ENCODE measurements around the gene CTDNEP1. TPM values are rescaled to one million over a fixed set of nuclear protein-coding genes. Genes with fewer than 3 reads are reported as not detected.
"Not testable (repeated sequence)": the region's sequence is repeated elsewhere in the genome, so short reads cannot be mapped to it uniquely, and the experiment has no call there.

The CTDNEP1 gene
- total RNA-seq, 1 donor from 2014 or later = 179 TPM

DNA sequence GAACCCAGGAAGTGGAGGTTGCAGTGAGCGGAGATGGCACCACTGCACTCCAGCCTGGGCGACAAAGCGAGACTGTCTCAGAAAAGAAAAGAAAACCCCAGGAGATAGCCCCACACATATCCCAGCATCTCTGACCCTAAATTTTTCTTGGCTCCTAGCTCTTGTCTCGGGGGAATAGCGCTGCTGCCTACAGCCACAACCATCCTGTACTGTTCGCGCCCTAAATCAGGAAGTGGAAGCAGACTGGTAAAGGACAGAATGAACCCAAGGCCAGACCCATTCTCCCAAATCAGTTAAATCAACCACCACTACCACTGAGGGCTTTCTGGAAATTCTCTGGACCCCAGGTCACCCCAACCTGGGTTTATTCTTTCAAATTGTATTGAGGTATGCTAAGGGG is 1.7 kb downstream of the CTDNEP1 start:
- Mint-ChIP-seq H3K27me3 (ENCODE audit: low read depth) (peaks cover 3% of the 10 kb centered on the region), H3K27ac (ENCODE audit: unreplicated experiment) (peak overlapping the region; percentile 75), H3K4me1 (peaks cover 41% of the 10 kb centered on the region), H3K9me3 (no peaks in the 10 kb centered on the region), H3K36me3 (ENCODE audit: low read depth) (peaks cover 19% of the 10 kb centered on the region), H3K4me3 (peak overlapping the region; percentile 99)
- TF ChIP-seq, protein P1, sequence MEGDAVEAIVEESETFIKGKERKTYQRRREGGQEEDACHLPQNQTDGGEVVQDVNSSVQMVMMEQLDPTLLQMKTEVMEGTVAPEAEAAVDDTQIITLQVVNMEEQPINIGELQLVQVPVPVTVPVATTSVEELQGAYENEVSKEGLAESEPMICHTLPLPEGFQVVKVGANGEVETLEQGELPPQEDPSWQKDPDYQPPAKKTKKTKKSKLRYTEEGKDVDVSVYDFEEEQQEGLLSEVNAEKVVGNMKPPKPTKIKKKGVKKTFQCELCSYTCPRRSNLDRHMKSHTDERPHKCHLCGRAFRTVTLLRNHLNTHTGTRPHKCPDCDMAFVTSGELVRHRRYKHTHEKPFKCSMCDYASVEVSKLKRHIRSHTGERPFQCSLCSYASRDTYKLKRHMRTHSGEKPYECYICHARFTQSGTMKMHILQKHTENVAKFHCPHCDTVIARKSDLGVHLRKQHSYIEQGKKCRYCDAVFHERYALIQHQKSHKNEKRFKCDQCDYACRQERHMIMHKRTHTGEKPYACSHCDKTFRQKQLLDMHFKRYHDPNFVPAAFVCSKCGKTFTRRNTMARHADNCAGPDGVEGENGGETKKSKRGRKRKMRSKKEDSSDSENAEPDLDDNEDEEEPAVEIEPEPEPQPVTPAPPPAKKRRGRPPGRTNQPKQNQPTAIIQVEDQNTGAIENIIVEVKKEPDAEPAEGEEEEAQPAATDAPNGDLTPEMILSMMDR (conservative IDR thresholded peaks at IDR 0.05) = no peak
- DNase-seq (ENCODE audit: low read depth, low spot score) = no peak

DNA sequence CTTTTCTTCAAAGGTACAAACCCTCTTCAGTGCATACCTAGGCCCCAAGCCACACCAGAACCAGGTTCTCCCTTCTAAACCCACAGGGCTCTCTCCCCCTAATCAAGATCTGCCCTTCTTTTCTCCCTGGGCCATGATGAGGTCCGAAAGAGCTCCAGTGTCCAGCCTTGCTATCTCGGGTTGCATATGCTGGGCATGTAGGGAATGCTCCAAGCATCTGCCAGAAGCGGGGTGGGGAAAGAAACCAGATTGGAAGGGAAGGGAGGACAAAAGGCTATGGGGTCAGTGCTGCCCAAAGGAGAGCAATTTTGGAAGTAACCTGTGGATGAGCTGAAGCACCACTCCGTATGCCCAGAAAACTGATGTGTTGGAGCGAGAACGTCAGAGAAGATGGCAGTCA is 2.3 kb downstream of the CTDNEP1 start:
- peaks cover 3% of the 10 kb centered on the region for H3K27me3 Mint-ChIP-seq (ENCODE audit: low read depth)
- H3K36me3 Mint-ChIP-seq (ENCODE audit: low read depth) = peaks cover 19% of the 10 kb centered on the region
- TF ChIP-seq, protein P1 (conservative IDR thresholded peaks at IDR 0.05) = no peak
- peaks cover 41% of the 10 kb centered on the region for H3K4me1 Mint-ChIP-seq
- no peak overlapping the region for H3K27ac Mint-ChIP-seq (ENCODE audit: unreplicated experiment)
- H3K4me3 Mint-ChIP-seq = peak overlapping the region; percentile 99
- H3K9me3 Mint-ChIP-seq = no peaks in the 10 kb centered on the region
- DNase-seq (ENCODE audit: low read depth, low spot score) = no peak

DNA sequence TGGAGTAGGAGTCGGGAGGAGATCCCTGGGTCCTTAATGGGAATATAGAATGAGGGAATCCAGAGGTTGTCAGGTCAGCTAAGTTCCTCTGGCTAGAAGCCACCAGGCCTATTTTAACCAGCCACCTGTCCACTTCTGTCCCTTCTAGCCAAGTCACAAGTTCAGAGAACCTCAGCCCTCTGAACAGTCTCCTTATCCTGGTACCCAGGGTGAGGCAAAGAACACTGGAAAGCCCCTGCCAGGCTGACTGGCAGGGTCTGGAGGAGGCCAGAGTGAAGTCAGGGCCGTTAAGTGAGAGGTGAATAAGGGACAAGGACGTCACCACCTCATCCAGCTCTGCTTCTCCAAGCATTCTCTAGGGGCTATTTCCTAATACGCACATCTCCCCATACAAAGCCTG is 2.7 kb downstream of the CTDNEP1 start:
- peak overlapping the region; percentile 99 for H3K4me3 Mint-ChIP-seq
- peaks cover 3% of the 10 kb centered on the region for H3K27me3 Mint-ChIP-seq (ENCODE audit: low read depth)
- no peaks in the 10 kb centered on the region for H3K9me3 Mint-ChIP-seq
- H3K27ac Mint-ChIP-seq (ENCODE audit: unreplicated experiment) = no peak overlapping the region
- H3K36me3 Mint-ChIP-seq (ENCODE audit: low read depth) = peaks cover 19% of the 10 kb centered on the region
- peaks cover 41% of the 10 kb centered on the region for H3K4me1 Mint-ChIP-seq
- TF ChIP-seq, protein P1 (conservative IDR thresholded peaks at IDR 0.05) = no peak
- no peak for DNase-seq (ENCODE audit: low read depth, low spot score)

DNA sequence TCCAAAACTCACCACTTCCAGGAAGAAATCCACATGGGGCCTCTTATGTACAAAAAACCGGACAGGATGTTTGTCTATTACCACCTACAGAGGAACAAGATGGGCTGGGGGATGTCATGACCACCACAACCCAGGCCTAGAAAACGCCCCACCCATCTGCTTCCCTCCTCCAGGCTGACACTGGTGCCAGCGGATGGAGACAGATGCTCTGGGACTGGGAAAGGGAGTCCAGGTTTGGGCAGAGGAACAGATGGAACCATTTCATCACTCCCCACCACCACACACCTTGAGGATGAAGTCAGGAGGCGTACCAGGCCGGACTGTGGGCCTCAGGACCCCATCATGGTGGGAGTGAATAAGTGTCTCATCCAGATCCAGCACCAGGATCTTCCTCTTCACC is 4.8 kb downstream of the CTDNEP1 start:
- Mint-ChIP-seq H3K27me3 (ENCODE audit: low read depth) (peaks cover 9% of the 10 kb centered on the region), H3K27ac (ENCODE audit: unreplicated experiment) (peak overlapping the region; percentile 76), H3K4me1 (peaks cover 39% of the 10 kb centered on the region), H3K36me3 (ENCODE audit: low read depth) (peaks cover 18% of the 10 kb centered on the region), H3K4me3 (peak overlapping the region; percentile 79), H3K9me3 (no peaks in the 10 kb centered on the region)
- TF ChIP-seq, protein P1 (conservative IDR thresholded peaks at IDR 0.05) = no peak
- DNase-seq (ENCODE audit: low read depth, low spot score) = no peak

DNA sequence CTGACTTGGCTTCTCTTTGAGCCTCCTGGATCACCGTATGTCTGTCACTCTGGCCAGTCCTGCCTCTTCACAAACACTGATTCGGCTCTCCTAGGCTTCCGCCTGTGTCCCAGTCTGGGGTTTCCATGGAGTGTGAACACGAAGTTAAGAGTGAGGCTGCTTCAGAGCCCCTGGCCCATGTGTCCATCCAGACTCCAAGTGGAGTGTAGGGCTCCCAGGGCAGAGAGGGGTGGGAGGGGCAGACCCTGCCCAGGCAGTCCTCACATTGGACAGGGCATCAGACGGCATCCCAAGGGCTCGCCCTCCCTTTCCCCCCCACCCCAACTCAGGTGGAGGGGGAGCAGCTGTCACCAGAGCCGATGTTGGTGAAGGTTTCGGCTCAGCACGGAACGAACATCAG is 7.7 kb downstream of the CTDNEP1 start:
- H3K36me3 Mint-ChIP-seq (ENCODE audit: low read depth) = peaks cover 24% of the 10 kb centered on the region
- not testable (repeated sequence) for H3K27ac Mint-ChIP-seq (ENCODE audit: unreplicated experiment)
- peak overlapping the region; percentile 94 for H3K4me3 Mint-ChIP-seq

DNA sequence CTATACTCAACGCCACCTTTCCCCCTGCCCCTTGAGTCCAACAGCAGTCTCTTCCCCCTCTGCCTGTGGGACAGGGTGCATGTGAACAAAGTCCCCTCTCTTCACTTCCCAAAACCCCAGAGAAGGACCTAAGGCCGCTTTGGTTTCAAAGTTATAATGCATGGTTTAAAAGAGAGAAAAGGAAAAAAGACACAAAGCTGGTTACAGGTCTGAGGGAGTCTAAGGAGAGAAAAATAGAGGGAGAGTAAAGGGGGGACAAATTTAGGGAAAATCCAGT is 8.1 kb downstream of the CTDNEP1 start:
- Mint-ChIP-seq H3K4me1 (peaks cover 37% of the 10 kb centered on the region), H3K36me3 (ENCODE audit: low read depth) (peaks cover 24% of the 10 kb centered on the region), H3K9me3 (no peaks in the 10 kb centered on the region), H3K4me3 (peak overlapping the region; percentile 94), H3K27ac (ENCODE audit: unreplicated experiment) (peak overlapping the region; percentile 76), H3K27me3 (ENCODE audit: low read depth) (peaks cover 19% of the 10 kb centered on the region)
- TF ChIP-seq, protein P1 (conservative IDR thresholded peaks at IDR 0.05) = no peak
- DNase-seq (ENCODE audit: low read depth, low spot score) = no peak

More for the DNA sequence above, 7.7 kb downstream of the CTDNEP1 start:
- not testable (repeated sequence) for H3K9me3 Mint-ChIP-seq; DNase-seq (ENCODE audit: low read depth, low spot score)
- Mint-ChIP-seq H3K27me3 (ENCODE audit: low read depth) (peaks cover 19% of the 10 kb centered on the region), H3K4me1 (peaks cover 41% of the 10 kb centered on the region)
